GM11168 (cell line): ENCODE results near the gene NDUFAF2.

Experiments used
- in situ Hi-C: fragments of 300-500 bp; cut with MboI; formaldehyde crosslinking; loops from one replicate; pipeline ENCODE4 v1.12.0; 2022; ENCODE audit warnings: low sequenced_read_pairs; ENCODE audit not compliant: unreplicated experiment

The NDUFAF2 gene

DNA sequence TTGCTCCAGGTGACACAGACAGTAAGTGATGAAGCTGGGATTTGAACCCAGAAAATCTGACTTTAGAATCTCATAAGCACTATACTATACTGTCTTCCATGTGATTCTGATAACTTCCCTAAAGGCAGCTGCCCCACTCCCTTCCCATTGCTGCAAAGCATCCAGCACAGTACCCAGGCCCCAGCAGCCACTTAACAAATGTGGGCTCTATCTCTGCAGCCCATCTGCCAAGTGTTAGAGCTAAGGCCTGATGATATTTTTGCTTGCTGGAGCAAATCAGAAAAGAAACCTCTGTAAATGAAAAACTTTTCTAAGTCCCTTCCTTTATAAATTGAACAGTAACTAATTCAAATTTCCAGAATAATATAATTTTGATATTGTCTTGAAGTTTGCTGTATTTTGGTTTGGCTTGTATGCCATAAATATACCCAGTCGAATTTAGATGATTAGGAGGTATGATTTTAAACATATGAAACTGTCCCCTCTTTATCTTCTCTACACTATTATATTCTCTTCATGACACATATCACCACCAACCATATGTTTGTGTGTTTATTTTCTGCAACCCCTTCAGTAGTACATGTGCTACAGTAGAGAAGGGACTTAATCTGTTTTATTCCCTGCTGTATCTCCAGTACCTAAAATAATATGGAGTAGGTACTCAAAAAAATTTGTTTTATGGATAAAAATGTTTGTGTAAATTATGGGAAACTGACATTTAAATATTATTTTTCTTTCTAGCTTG is 153.4 kb downstream of the NDUFAF2 start:
- in situ Hi-C loops, result no loop called here

DNA sequence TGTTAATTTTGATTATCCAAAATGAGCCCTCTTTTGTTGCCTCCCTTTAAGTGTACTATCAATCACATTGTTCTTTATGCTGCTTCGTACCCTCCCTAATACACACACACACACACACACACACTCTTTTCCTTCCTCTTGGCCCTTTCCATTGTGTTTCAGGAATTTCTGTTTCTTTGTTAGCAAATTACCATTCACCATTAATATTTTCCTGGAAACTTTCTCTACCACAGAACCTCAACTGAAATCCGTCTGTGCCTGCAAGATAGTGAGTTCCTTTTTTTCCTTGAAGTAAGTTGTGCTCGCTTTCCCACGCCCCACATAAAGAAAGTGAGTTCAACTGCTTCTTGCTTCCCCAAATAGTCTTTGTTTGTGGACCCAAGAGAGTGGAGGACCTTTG is 155.4 kb downstream of the NDUFAF2 start:
- in situ Hi-C loops, result no loop called here

DNA sequence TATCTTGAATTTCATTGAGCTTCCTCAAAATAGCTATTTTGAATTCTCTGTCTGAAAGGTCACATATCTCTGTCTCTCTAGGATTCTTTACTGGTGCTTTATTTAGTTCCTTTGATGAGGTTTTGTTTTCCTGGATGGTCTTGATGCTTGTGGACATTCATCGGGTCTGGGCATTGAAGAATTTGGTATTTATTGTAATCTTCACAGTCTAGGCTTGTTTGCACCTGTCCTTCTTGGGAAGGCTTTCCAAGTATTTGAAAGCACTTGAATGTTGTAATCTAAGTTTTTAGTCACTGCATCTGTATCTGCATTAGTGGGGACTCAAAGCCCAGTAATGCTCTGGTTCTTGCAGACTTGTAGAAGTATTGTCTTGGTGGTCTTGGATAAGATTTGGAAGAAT is 169.4 kb downstream of the NDUFAF2 start:
- in situ Hi-C loops, result no loop called here

DNA sequence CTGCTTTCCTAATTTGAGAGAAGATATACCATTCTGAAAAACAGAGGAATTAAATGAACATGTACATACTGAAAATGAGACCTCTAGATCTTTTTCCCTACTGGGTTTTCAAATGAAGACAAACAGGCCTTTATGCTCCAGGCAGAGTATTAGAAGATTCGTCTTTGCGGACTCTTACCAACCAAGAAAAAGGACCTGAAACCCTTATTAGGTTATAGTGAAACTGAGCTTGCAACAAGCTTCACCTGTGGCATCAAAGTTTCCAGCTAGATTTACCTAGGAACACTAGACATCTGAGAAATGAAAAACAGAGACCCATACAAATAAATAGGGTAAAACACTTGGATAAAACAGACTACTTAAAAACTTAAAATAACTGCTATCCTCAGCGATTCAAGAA is 171.0 kb downstream of the NDUFAF2 start:
- in situ Hi-C loops, result no loop called here

DNA sequence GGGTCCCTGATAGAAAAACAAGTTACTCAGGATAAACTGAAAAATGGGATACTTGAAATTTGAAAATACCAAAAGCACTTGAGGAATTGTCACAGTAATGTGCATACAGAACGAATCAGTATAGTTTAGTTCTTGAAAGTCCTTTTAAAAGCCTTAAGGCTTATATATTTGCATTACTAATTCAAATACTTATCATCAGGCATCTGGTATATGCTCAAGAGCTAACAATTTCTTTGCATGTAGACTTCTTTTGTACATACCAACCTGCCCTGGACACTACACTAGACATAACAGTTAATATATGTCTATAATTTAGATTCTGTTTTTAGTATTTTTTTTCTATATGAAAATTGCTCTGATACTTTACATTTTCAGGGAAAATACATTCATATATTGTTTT is 174.1 kb downstream of the NDUFAF2 start:
- in situ Hi-C loops, result no loop called here

DNA sequence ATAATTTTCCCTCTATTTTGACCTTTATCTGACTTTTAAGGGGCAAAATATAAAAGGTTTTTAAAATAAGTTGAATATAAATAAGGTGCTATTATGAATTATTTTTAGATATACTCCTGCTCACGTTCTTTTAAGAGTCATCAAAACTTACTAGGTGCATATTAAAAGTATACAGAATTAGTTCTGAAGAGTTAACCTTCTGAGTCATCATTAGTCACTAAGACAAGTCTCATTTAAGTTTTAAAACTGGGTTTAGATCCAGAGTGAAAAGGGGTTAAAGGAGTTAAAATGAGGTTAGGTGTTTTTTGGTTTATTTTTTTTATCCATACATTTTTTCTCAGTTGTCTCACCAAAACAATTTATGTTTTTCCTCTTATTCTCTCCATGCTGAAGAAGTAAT is 175.5 kb downstream of the NDUFAF2 start:
- in situ Hi-C loops, result no loop called here

DNA sequence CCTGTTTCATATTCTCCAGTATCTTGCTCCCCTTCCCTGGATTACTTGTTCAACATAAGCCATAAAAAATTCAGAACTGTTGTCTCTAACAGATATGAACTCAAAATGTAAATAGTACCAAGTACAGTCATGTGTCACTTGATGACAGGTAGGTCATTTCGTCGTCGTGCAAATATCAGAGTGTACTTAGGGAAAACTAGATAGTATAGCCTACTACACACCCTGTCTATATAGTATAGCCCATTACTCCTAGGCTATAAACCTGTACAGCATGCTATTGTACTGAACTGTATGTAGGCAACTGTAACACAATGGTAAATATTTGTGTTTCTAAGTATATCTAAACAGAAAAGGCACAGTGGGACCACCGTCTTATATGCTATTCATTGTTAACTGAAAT is 178.1 kb downstream of the NDUFAF2 start:
- in situ Hi-C loops, result no loop called here

DNA sequence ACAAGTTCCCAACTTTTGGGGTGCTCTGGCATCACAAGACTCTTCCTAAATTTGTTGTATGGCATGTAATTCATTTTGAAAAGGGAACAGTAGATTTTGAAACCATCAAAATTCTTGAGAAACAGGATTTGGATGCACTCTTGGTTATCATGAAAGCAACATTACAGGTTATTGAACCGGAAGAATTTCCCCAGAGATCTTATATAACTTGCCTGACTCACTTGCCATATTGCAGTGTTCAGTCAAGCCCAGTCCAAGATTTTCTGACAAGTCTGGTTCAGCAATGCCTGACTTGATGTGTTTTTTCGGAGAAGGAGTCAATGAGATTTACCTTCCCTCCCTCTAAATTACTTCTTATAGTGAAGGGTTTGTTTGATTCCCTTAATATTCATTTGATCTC is 185.3 kb downstream of the NDUFAF2 start:
- in situ Hi-C loops, result no loop called here

DNA sequence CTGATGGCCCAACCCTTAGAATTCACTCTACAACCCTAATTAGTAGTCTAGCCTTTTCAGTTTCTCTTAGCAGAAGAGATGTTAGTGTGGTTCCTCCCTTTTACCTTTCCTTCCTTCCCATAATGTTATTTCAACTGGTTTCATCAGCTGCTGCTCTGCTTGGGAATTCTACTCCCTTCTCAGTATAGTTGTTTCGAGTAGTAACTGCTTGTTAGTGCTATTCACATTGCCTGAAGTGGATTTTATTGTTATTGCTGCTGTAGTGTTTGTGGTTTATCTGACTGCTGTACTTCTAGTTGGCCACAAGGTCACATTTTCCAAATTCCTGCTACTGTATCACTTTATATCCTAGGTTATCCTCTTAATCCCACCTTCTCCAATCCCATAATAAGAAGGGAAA is 187.6 kb downstream of the NDUFAF2 start:
- in situ Hi-C loops, result no loop called here

DNA sequence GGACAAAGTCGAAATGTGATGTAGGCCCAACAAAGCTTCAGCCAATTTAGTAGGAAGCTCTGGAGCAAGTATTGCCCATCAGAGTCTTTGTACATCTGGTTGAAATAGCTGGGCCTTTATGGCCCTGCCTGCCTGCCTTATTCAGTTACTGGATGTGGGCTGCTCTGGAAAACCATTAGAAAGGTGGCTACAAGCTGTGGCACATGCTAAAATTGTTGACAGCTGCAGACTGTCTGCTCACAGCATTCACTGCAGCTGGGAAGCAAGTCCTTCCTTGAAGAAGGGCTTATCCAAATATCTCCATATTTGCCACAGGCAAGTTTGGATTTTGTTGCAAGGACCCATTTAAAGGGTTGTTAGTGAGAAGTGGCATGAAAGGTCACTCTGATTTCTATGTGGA is 192.8 kb downstream of the NDUFAF2 start:
- in situ Hi-C loops, result no loop called here

DNA sequence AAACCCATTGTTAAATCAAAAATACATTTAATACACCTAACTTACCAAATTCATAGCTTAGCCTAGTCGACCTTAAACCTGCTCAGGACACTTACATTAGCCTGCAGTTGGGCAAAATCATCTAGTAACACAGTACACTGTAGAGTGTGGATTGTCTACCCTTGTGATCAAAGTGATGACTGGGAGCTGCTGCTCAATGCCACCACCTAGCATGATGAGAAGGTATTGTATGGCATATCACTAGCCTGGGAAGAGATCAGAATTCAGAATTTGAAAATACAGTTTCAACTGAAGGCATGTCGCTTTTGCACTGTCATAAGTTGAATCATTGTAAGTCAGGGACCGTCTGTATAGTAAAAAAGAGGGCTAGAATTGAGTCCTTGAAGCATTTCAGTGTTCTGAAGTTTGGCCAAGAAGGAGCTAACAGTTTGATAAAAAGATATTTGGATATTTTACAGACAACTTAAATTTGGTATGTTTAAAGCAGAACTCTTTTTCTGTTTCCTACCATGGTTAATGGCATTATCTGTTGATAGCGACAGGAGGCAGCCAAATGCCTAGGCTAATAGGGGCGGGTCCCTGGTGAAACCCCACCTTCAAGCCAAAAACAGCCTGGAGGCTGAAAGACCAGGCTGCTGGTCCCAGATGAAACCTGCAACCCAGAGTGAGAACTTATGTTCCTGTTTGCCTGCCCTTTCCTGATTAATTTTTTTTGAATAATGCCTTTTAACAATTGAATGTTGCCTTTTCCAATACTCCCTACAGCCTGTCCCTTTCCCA is 194.3 kb downstream of the NDUFAF2 start:
- in situ Hi-C loops, result no loop called here

DNA sequence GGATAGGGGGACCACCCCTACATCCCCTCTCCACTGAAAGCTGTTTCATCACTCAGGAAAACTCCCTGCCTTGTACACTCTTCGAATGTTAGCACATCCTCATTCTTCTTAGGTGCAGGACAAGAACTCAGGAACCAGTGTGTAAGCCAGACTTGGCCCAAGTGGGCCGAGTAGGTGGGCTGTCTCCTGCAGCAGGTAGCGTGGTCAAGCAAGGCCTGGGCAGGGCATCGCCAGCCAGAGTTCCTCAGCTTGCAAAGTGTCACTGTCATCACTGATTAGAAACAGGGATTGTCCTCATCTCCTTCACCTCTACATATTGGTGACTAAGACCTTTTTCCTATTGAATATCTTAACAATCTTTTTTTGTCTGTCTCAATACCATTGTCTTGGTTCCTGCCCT is 194.9 kb downstream of the NDUFAF2 start:
- in situ Hi-C loops, result no loop called here

DNA sequence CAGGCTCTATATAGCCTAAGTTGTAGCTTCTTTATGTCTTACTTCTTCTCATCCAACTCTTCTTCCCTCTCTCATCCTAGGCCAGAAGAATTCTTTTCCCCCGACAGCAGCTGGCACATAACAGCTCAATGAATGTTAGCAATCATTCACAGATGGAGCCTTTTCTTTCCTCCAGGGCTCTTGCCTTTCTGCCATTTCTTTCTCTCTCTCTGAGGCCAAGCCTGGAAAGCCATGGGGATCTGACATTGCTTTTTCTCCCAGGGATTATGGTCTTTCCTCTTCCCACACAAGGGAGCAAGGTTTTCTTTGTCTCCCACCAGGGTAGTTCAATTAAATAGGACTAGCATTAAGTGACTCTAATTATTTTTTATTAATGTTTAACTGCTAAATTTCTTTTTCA is 196.8 kb downstream of the NDUFAF2 start:
- in situ Hi-C loops, result no loop called here

DNA sequence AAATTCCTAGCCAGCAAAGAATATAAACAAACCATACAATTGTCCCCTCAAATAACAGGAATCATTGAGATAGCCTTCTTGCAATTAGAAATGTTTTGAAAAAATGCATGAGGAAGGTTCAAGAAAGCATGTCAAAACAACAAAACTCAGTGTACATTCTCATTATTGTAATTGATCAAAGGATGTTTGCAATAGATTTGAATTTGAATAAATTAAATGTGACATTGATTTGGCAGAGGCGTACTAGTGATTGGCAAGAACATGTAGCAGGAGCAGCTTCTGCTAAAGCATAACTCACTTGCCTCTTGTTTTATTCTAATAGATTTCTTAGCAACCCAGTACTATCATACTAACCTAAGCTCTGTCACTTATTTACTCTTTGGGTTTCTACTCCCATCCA is 197.4 kb downstream of the NDUFAF2 start:
- in situ Hi-C loops, result no loop called here

DNA sequence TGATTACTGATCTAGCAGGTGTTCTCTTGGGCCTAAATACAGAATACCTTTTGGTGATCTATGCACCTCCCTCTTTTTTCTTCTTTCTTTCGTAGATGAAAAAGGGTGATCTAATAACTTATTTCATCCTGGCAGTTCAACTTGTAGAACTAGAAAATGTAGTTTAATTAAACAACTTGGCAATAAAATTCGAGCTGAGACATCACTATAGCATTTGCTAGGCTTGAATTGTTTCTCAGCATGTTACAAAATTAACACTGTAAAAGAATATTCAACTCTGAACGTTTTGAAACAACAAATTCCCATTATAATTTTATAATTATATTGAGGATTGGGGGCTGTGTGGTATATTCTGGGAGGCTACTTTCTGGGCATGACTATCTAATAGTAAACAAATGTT is 197.8 kb downstream of the NDUFAF2 start:
- in situ Hi-C loops, result no loop called here

DNA sequence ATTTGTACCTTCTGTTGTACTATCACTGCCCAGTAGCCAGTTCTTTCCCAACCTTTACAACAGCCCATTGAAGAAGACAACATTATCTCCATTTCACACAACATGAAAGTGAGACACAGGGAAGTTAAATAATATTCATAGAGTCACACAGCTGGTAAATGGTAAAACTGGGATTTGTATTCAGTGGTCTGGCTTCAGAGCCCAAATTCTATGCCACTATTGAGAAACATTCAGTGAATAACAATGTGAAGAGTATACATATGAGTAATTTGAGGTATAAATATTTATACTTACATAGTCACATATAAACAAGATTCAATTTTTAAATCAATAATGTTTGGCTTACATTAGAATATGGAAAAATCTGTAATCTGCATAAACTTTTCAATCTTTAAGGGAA is 203.5 kb downstream of the NDUFAF2 start:
- in situ Hi-C loops, result no loop called here

DNA sequence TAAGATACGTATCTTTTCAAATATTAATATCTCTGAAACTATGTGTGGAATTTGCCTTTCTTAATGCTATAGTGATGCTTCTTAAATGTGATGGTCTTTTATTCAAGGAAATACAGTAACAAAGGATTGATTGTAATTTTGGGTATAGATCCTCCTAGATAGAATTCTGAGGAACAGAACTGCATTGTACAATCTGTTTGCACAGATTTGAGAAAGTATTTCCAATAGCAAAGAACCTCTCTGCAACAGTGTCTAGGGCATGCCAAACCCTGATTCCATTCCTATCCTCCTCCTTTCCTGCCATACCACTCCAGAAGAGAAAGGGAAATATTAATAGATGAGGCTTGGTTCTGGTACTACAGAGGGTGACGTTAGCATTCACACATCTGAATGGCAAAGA is 206.9 kb downstream of the NDUFAF2 start:
- in situ Hi-C loops, result no loop called here

DNA sequence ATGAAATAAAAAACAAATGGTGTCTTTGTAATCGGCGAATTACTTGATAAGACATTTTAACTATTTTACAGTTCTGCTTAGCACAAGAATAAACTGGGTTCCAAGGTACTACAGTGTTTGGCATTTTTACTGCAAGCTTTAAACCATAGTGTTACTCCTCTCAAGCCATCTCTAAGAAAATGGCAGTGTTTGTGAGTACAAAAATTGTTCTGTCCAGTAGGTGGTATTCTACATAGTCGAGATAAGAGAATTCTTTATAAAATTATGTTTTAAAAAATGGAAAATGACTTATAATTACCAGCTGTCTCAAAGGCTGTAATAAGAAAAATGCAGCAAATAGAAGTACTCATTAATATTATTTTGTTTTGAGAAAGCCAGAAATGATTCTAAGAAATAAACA is 214.1 kb downstream of the NDUFAF2 start:
- in situ Hi-C loops, result no loop called here

DNA sequence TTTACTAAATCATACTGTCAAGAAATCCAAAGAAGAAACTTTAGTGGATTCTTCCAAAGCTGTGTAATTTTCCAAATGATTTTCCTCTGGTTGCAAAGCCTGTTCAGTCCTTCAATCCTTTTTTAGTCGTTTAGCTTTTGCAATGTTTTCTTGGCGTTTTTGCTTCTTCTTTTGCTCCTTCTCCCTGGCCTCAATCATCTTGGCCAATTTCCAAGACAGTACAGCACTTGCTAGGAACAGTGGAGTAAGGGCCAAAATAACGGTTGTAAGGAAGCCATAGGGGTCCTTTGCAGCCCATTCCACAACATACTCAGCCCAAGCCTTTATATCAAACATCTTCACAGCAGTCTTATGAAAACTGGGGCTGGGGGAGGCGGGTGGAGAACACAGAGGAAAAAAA is 214.8 kb downstream of the NDUFAF2 start:
- in situ Hi-C loops, result loop anchor here (10.0 kb wide), 1 partner anchor 165 kb away; no protein-coding TSS in a partner anchor

DNA sequence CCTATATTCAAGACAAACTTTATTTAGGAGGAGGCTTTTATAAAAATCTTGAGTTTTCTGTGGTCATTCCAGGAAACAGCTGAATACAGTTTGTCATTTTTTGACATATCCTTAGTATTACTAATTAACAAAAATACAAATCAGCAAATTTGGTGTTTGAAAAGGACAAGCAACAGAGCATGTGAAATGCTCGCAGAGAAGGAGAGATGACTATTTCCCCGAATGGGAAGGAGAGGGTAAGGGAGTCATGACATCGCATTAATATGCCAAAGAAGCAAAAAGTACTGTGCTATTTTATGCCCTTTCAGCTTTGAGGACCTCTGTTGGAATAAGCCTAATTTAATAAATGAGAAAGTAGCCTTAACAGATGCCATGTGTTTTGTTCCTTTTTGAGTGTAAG is 215.5 kb downstream of the NDUFAF2 start:
- in situ Hi-C loops, result loop anchor here (10.0 kb wide), 1 partner anchor 164 kb away; no protein-coding TSS in a partner anchor

DNA sequence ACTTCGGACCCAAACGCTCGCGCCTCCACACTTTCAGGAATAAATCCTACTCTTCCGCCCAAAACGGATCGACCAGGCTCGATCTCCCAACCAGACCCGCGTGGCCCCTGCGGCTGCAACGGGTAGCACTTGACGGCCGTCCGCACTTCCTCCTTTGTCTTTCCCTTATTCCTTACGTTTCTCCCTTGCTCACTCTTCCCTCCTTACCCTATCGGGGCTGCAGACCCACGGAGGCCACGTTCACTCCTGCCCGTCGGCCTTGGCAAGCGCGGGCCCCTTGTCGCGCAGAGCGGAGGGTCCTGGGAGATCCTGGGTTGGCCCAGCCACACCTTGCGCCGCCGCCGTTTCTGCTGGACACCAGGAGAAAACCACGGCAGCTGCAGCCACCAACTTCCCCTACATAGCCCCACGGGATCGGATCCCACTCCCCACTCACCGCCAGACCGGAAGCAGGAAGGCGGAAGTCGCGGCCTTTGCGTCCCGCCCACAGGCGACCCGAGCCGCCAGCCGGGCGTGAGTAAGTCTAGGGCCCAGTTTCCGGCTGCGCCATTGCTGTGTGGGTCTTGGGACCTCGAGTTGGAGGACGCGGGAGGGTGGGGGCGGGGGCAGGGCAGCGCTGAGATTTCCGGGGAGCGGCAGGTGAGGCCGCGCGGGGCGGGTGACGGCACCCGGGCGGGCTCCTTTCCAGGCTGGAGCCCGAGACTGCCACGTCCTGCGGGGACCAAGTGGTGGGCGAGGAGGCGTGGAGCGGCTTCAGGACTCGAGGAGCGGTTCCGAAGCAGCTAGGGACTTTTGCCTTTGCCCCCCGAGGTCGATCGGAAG is 217.2 kb downstream of the NDUFAF2 start, which contains the start of gene SMIM15:
Gene SMIM15, minus strand, starts transcription at position 459 of the 822 bp plus-strand sequence. CDS start 2,297 bp downstream, outside the sequence.
- in situ Hi-C loops, result loop anchor here (10.0 kb wide), 1 partner anchor 163 kb away; no protein-coding TSS in a partner anchor
